Esophagus muscularis mucosa (tissue), 4 donors: Measurements from ENCODE around the gene XPO4. TPM values are rescaled to one million over a fixed set of nuclear protein-coding genes. Genes with fewer than 3 reads are reported as not detected.

Source experiments
- DNase-seq: peaks from one replicate; pipeline ENCODE4 v3.0.0-alpha.2; 2017; ENCODE audit errors: extremely low spot score
- H3K27ac ChIP-seq, 4 donors: fragments of 200-600 bp; sonication (generic); replicated peaks in 1 of 4; 1 replicate in 3 of 4; 2 replicates in 1 of 4; pipeline ENCODE4 v1.5.1; 2016 to 2019; ENCODE audit warnings: mild to moderate bottlenecking in 1 of 4
- H3K27me3 ChIP-seq, 4 donors: fragments of 200-600 bp; sonication (generic); one replicate each; pipeline versions ENCODE4 v1.5.1 to v1.6.0; 2016 to 2019
- H3K36me3 ChIP-seq, 4 donors: fragments of 200-600 bp; sonication (generic); one replicate each; pipeline ENCODE4 v1.5.1; 2016 to 2019
- H3K4me1 ChIP-seq, 4 donors: fragments of 200-600 bp; sonication (generic); one replicate each; pipeline ENCODE4 v1.5.1; 2016 to 2019
- H3K4me3 ChIP-seq, 4 donors: fragments of 200-600 bp; sonication (generic); 1 replicate in 2 of 4; 2 replicates in 2 of 4; pipeline ENCODE4 v1.5.1; 2016 to 2019; ENCODE audit warnings: mild to moderate bottlenecking in 4 of 4, moderate library complexity in 1 of 4
- H3K9me3 ChIP-seq, 4 donors: fragments of 200-600 bp; sonication (generic); 1 replicate in 3 of 4; 2 replicates in 1 of 4; pipeline ENCODE4 v1.5.1; 2016 to 2019
- EP300 ChIP-seq: sonication (generic); formaldehyde crosslinking; IDR thresholded peaks from one replicate; pipeline ENCODE4 v1.6.1; 2017; ENCODE audit warnings: antibody characterized with exemption
- POLR2A ChIP-seq: fragments of 450-650 bp; IDR thresholded peaks from one replicate; pipeline ENCODE4 v1.6.1; 2017; ENCODE audit warnings: antibody characterized with exemption, moderate library complexity, mild to moderate bottlenecking, low read depth
- POLR2AphosphoS5 ChIP-seq, 2 donors: sonication (generic); formaldehyde crosslinking; IDR thresholded peaks; one replicate each; pipeline ENCODE4 v1.6.1; 2017; ENCODE audit warnings: antibody characterized with exemption in 2 of 2
- WGBS: methylation state at CpG from one replicate; pipeline ENCODE4 v1.1.5; 2018; 5-methylcytosine and 5-hydroxymethylcytosine counted together
- intact Hi-C: fragments of 100-400 bp; cut with DNase I; formaldehyde crosslinking; loops from one replicate; pipeline ENCODE4 v1.15.1; 2023
- total RNA-seq, 4 donors: library from RNA; depleted of rRNA; stranded (reverse); fragments of >200 nt; gene quantifications; one replicate each; pipeline versions ENCODE4 v1.1.0 to v1.2.1, GENCODE V29; 2016
- TF ChIP-seq, protein P1 (sequence below), 3 experiments: fragments of 200-600 bp in 2 of 3; fragments of 450-650 bp in 1 of 3; sonication (generic) in 2 of 3; IDR thresholded peaks; one replicate each; pipeline ENCODE4 v1.5.1; 2017 to 2019; ENCODE audit warnings: antibody characterized with exemption in 3 of 3, mild to moderate bottlenecking in 2 of 3, moderate library complexity in 1 of 3

The XPO4 gene
- total RNA-seq, 4 donors from 2014 or later, result 12.6 to 17.3 (median 15.2) TPM

DNA sequence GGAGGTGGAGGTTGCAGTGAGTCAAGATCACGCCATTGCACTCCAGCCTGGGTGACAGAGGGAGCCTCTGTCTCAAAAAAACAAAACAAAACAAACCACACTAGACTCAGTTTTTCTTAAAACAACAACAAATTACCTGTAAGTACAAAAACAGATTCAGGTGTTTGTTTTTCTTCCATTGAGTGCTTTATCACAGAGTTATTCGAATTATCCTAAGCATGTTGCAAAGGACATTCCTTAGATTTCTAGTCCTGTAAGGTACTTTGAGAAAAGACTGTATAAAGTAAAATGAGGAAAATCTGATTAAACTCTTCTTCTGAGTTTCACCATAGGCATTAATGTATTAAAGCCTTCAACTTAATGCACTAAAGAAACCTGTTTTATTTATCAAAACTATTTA lies 126.6 kb downstream of the XPO4 start:
- Histone ChIP-seq H3K27me3 (no peaks in the 10 kb centered on the region), H3K27ac (no peak overlapping the region), H3K36me3 (peaks cover 0 to 14% (median 0%) of the 10 kb centered on the region in 4 donors), H3K4me3 (no peak overlapping the region), H3K9me3 (no peaks in the 10 kb centered on the region), H3K4me1 (peaks cover 8 to 15% (median 14%) of the 10 kb centered on the region in 4 donors)
- DNase-seq, result no peak
- intact Hi-C loops, result no loop called here
- TF ChIP-seq, protein P1, sequence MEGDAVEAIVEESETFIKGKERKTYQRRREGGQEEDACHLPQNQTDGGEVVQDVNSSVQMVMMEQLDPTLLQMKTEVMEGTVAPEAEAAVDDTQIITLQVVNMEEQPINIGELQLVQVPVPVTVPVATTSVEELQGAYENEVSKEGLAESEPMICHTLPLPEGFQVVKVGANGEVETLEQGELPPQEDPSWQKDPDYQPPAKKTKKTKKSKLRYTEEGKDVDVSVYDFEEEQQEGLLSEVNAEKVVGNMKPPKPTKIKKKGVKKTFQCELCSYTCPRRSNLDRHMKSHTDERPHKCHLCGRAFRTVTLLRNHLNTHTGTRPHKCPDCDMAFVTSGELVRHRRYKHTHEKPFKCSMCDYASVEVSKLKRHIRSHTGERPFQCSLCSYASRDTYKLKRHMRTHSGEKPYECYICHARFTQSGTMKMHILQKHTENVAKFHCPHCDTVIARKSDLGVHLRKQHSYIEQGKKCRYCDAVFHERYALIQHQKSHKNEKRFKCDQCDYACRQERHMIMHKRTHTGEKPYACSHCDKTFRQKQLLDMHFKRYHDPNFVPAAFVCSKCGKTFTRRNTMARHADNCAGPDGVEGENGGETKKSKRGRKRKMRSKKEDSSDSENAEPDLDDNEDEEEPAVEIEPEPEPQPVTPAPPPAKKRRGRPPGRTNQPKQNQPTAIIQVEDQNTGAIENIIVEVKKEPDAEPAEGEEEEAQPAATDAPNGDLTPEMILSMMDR (IDR thresholded peaks at IDR 0.05), result no peak
- no peak for TF ChIP-seq EP300
- TF ChIP-seq POLR2A, result no peak
- TF ChIP-seq POLR2AphosphoS5 (IDR thresholded peaks at IDR 0.05), result no peak
- 98% methylated on average over 2 of the region's 2 CpGs for WGBS

DNA sequence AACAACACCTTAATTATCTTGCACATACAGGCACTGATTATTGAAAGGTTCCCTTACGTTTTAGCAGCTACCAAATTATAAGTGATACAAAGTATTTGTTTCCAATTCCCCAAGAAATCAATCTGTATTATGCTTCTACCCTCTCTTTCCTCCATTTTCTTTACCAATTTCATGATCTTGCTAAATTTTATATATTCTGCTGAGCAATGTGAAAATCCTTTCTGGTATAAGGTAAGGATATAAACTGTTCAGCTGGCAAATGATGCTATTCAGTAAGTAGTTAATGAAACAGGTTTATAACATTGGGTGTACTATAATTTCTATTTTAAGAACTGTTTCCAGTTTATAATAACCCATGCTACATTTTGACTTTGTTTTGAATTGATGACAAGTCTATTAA lies 127.8 kb downstream of the XPO4 start:
- peak overlapping the region in 1 of 4 donors; percentile 91 for H3K27ac ChIP-seq
- intact Hi-C loops, result loop anchor here (5.0 kb wide), 2 partner anchors 38 to 62 kb away; no protein-coding TSS in a partner anchor
- H3K4me1 ChIP-seq, result peaks cover 8 to 15% (median 14%) of the 10 kb centered on the region in 4 donors
- 79% methylated on average over 1 of the region's 1 CpG for WGBS
- H3K4me3 ChIP-seq, result no peak overlapping the region
- peaks cover 0 to 14% (median 0%) of the 10 kb centered on the region in 4 donors for H3K36me3 ChIP-seq
- no peaks in the 10 kb centered on the region for H3K27me3 ChIP-seq
- no peak for TF ChIP-seq EP300
- no peak for TF ChIP-seq POLR2A
- TF ChIP-seq POLR2AphosphoS5 (IDR thresholded peaks at IDR 0.05), result no peak
- TF ChIP-seq, protein P1 (IDR thresholded peaks at IDR 0.05), result no peak
- H3K9me3 ChIP-seq, result no peaks in the 10 kb centered on the region
- no peak for DNase-seq

DNA sequence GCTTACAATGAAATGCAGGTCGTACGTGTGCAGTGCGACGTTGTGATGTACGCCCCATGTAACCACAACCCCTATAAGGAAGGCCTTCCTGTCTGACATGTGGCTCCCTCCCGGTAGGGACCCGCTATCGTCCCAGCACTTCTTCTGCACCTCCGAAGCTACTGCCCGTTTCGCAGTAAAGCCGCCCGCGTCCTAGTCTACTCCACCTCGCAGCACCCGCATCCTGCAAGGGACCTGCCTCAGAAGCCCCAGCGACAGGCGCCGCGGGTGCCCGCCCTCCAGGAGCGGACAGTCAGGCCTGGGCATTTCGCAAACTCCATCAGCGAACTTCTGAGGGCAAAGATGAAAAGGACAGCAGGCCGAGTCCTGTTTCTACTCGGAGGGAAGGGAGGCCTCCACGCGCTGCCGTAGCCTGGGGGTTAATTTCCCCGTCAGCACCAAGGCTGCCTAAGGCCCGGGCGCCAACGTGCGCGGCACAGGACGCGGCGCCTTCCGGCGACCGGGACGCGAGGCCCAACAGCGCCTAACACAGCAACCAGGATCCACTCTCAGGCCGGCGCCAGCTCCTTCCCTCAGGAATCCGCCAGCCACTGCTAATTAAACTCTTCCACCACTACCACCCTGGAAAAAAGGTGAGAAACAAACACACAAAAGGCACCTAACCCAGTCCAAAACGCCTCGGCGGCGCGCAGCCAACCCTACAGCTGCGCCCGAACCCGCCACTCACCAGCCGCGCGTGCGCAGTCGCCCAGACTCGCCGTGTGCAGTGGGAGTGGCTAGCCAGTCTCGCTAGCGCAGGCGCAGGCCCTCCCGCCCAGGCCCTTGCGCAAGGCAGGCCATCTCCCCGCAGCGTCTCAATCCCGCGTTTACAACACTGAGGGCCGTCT lies 129.1 kb downstream of the XPO4 start, which contains the start of gene EEF1AKMT1:
TSS of gene EEF1AKMT1 (minus strand) at position 768 of the 887 bp plus-strand sequence. CDS start 16,363 bp downstream, outside the sequence.
- TF ChIP-seq POLR2AphosphoS5 (IDR thresholded peaks at IDR 0.05) (peak; percentile 98), EP300 (peak; percentile 3), POLR2A (peak; percentile 78)
- TF ChIP-seq, protein P1 (IDR thresholded peaks at IDR 0.05), result peak in 2 of 3 experiments; percentile 3 to 19
- peaks cover 0 to 19% (median 0%) of the 10 kb centered on the region in 4 donors for H3K36me3 ChIP-seq
- peak within 1 kb of the TSS; percentile 88 to 95 (median 92) for H3K27ac ChIP-seq
- peak within 1 kb of the TSS; percentile 61 to 81 (median 68) for H3K4me3 ChIP-seq
- no peaks in the 10 kb centered on the region for H3K27me3 ChIP-seq
- intact Hi-C loops, result loop anchor here (2.0 to 5.0 kb wide), 3 partner anchors 39 to 61 kb away; no protein-coding TSS in a partner anchor
- peaks cover 8 to 15% (median 14%) of the 10 kb centered on the region in 4 donors for H3K4me1 ChIP-seq
- WGBS, result 0% methylated on average over 37 of the region's 72 CpGs
- peak; percentile 95 for DNase-seq
- no peaks in the 10 kb centered on the region for H3K9me3 ChIP-seq

DNA sequence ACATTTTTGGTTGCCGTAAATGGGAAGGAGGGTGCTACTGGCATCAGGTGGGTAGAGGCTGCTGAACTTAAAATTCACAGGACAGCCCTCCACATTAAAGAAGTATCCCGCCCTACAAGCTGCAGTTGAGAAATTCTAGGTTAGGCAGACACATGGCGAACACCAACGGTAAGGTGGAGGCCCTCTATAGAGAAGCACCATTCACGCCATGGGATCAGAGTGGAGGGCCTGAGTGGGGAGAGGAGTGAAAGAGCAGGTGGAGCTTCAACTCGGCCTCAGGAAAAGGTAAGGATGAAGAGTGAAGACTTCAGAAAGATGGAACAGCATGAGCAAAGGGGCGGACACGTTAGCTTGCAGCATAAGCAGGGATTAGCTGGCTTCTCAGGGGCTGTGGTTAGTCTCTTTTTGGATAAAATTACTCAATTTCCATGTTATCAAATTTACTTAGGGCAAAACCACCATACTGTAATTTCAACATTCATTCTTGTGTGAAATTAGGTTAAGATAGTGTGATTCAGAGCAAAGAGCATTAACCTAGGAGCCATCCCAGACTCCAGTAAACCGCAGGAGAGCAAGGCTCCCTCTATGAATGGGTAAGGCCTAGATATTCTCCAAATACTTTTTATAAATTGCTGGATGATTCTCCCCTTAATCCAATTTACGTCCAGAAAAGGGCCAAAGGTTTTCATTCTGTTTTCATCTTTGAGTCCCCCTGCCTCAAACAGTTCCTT lies 130.0 kb downstream of the XPO4 start:
- H3K9me3 ChIP-seq, result peaks cover 0 to 7% (median 1%) of the 10 kb centered on the region in 4 donors
- H3K4me1 ChIP-seq, result peaks cover 8 to 15% (median 14%) of the 10 kb centered on the region in 4 donors
- peak overlapping the region; percentile 61 to 81 (median 68) for H3K4me3 ChIP-seq
- TF ChIP-seq POLR2A (no peak), POLR2AphosphoS5 (IDR thresholded peaks at IDR 0.05) (no peak)
- TF ChIP-seq, protein P1 (IDR thresholded peaks at IDR 0.05), result no peak
- peaks cover 0 to 22% (median 0%) of the 10 kb centered on the region in 4 donors for H3K36me3 ChIP-seq
- intact Hi-C loops, result loop anchor here (2.0 to 5.0 kb wide), 3 partner anchors 40 to 60 kb away; no protein-coding TSS in a partner anchor
- peak overlapping the region; percentile 88 to 95 (median 92) for H3K27ac ChIP-seq
- no peaks in the 10 kb centered on the region for H3K27me3 ChIP-seq
- WGBS, result 81% methylated on average over 10 of the region's 10 CpGs
- DNase-seq, result no peak
